Measurements from ENCODE around the gene INHBB.
A peak's percentile ranks its signal among the peaks of the same experiment; 100 is the strongest.
"Not testable (repeated sequence)": the region's sequence is repeated elsewhere in the genome, so short reads cannot be mapped to it uniquely, and the experiment has no call there.

Gene INHBB

DNA sequence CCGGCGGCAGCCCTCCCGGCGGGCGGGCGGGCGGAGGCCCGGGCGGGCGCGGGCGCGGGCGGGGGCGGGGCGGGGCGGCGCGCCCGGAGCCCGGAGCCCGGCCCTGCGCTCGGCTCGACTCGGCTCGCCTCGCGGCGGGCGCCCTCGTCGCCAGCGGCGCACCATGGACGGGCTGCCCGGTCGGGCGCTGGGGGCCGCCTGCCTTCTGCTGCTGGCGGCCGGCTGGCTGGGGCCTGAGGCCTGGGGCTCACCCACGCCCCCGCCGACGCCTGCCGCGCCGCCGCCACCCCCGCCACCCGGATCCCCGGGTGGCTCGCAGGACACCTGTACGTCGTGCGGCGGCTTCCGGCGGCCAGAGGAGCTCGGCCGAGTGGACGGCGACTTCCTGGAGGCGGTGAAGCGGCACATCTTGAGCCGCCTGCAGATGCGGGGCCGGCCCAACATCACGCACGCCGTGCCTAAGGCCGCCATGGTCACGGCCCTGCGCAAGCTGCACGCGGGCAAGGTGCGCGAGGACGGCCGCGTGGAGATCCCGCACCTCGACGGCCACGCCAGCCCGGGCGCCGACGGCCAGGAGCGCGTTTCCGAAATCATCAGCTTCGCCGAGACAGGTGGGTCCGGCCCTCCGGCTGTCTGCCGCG is at the start of gene INHBB:
Gene INHBB, plus strand, starts transcription at position 111 of the 641 bp plus-strand sequence. Its CDS starts 53 bp downstream, at position 164.
- Mint-ChIP-seq H3K4me3 (peak within 1 kb of the TSS; percentile 58), H3K27ac (no peak within 1 kb of the TSS), H3K9me3 (no peaks in the 10 kb centered on the region), H3K4me1 (ENCODE audit: low read depth) (peaks cover 31% of the 10 kb centered on the region), H3K27me3 (peaks cover 78% of the 10 kb centered on the region), H3K36me3 (ENCODE audit: low read depth) (no peaks in the 10 kb centered on the region)
- intact Hi-C loops (cut with micrococcal nuclease): loop anchor here (10.0 kb wide), 1 partner anchor 179 kb away; no protein-coding TSS in a partner anchor

DNA sequence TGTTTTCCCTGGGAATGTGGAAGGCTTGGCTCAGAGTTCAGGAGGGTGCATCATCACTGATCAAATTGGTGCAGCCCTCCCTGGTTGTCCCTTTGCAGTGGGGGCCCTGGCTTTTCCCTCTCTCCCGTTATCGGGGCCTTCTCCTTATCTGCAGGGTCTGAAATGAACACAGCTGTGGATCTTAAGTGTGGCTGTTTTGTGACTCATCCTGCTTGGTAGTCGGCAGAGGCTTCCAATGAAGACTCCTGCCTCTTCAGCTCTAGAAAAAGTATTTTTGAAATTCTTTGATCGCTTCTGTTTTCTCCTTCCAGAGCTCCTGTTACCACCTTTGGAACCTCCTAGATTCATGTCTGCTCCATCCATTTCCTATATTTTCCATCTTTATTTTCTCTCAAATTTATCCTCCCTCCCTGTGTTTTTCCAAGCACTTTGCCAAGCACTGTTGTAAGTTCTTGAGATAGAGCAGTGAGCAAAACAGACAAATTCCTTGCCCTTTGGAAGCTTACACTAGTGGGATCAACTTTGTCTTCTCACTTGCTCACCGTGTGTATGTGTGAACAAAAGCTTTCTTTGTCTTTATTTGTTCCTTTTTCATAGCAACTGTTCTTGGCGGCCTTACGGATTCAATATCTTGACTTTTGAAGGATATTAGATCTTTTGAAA is 47.6 kb upstream of the INHBB start:
- intact Hi-C loops (cut with micrococcal nuclease): no loop called here
- H3K4me3 Mint-ChIP-seq: no peak overlapping the region
- H3K27me3 Mint-ChIP-seq: no peaks in the 10 kb centered on the region
- peaks cover 98% of the 10 kb centered on the region for H3K36me3 Mint-ChIP-seq (ENCODE audit: low read depth)
- no peak overlapping the region for H3K27ac Mint-ChIP-seq
- no peaks in the 10 kb centered on the region for H3K9me3 Mint-ChIP-seq
- H3K4me1 Mint-ChIP-seq (ENCODE audit: low read depth): no peaks in the 10 kb centered on the region

DNA sequence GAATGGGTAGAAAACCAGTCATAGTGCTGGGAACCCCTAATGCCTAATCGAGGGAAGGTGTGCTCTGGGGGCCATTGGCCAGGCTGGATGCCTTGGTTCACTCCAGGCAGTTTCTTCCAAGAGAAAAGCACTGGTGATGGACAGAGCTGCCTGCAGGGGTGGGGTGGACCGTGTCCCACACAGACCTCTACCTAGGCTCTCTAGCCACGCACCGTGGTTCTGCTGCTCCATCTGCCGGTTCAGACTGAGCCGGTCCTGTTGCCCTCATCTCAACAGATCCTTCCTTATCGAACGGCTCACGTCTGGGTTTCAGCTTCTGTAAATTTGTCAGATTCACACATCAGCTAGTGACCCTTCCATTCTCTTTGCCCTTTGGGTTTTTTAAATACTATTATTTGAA is 46.9 kb upstream of the INHBB start:
- Mint-ChIP-seq H3K27me3 (no peaks in the 10 kb centered on the region), H3K4me1 (ENCODE audit: low read depth) (no peaks in the 10 kb centered on the region), H3K4me3 (no peak overlapping the region), H3K36me3 (ENCODE audit: low read depth) (peaks cover 98% of the 10 kb centered on the region), H3K27ac (no peak overlapping the region), H3K9me3 (no peaks in the 10 kb centered on the region)
- intact Hi-C loops (cut with micrococcal nuclease): no loop called here

DNA sequence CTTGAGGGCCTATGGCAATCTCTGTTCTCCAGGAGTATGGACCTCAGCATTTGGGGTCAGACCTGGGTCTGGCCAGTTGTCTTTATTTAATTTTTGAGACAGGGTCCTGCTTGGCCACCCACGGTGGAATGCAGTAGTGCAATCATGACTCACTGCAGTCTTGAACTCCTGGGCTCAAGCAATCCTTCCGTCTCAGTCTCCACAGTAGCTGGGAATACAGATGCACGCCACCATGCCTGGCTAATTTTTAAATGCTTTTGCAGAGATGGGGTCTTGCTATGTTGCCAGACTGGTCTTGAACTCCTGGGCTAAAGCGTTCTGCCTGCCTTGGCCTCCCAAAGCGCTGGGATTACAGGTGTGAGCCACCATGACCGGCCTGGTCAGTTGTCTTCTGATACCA is 46.4 kb upstream of the INHBB start:
- no peak overlapping the region for H3K27ac Mint-ChIP-seq
- no peaks in the 10 kb centered on the region for H3K27me3 Mint-ChIP-seq
- H3K36me3 Mint-ChIP-seq (ENCODE audit: low read depth): peaks cover 93% of the 10 kb centered on the region
- no peaks in the 10 kb centered on the region for H3K4me1 Mint-ChIP-seq (ENCODE audit: low read depth)
- no peaks in the 10 kb centered on the region for H3K9me3 Mint-ChIP-seq
- intact Hi-C loops (cut with micrococcal nuclease): no loop called here
- H3K4me3 Mint-ChIP-seq: no peak overlapping the region

DNA sequence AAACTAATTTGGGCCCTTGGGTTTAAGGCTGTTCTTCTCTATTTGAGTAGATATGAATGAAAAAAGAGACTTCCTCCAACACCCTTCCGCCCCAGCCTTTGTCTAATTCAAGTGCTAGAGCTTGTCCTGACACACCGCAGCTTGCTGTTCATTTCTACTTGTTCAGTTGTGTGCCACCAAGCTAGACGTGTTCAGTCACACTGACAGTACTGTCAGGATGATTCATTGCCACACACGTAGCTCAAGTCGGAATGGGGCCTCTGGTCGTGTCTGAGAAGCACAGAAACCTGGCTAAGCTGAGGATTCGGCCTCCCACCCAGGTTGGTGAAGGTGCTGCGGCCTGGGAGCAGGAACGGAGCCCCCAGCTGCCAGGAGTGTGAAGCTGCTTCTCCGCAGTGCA is 45.6 kb upstream of the INHBB start:
- no peak overlapping the region for H3K4me3 Mint-ChIP-seq
- peaks cover 85% of the 10 kb centered on the region for H3K36me3 Mint-ChIP-seq (ENCODE audit: low read depth)
- H3K9me3 Mint-ChIP-seq: no peaks in the 10 kb centered on the region
- H3K27ac Mint-ChIP-seq: no peak overlapping the region
- intact Hi-C loops (cut with micrococcal nuclease): no loop called here
- peaks cover 2% of the 10 kb centered on the region for H3K4me1 Mint-ChIP-seq (ENCODE audit: low read depth)
- no peaks in the 10 kb centered on the region for H3K27me3 Mint-ChIP-seq

DNA sequence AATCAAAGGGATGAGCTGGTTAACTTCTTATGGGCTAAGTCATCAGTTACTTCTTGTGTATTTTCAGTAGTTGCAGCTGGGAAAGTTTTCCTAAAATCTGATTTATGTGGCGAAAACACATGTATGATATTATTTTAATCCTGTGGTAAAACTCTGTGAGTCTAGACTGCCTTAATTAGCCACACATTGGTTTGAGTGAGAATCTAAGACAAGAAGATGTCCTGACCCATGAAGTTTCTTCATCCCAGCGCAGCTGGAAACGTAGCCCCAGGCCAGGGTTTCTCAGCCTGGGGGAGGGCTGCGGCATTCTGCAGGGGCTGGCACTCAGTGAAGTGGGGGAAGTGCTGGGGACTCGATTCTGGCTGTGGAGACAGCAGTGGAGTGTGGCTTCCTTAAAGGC is 44.7 kb upstream of the INHBB start:
- H3K9me3 Mint-ChIP-seq: no peaks in the 10 kb centered on the region
- H3K27ac Mint-ChIP-seq: no peak overlapping the region
- no peaks in the 10 kb centered on the region for H3K27me3 Mint-ChIP-seq
- no peak overlapping the region for H3K4me3 Mint-ChIP-seq
- H3K4me1 Mint-ChIP-seq (ENCODE audit: low read depth): peaks cover 11% of the 10 kb centered on the region
- intact Hi-C loops (cut with micrococcal nuclease): no loop called here
- H3K36me3 Mint-ChIP-seq (ENCODE audit: low read depth): peaks cover 77% of the 10 kb centered on the region

DNA sequence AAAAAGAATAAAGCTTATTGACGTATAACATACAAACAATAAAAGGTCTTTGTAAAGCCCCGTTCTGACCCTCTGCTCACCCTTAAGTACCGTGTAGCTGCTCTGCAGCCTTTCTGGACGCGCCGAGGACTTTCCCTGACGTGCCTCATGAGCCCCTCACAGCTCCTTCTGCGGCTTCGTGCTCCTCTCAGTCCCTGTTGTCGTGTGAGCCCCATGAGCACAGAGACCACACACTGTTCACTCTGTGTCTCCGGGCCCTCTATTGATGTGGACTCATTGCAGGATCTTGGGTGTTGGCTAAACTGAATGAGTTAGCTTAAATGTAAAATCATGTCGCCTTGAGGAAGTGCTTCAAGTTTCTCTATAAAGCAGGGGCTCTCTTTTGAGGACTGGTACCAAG is 43.6 kb upstream of the INHBB start:
- H3K4me1 Mint-ChIP-seq (ENCODE audit: low read depth): peaks cover 11% of the 10 kb centered on the region
- no peaks in the 10 kb centered on the region for H3K27me3 Mint-ChIP-seq
- no peak overlapping the region for H3K27ac Mint-ChIP-seq
- no peaks in the 10 kb centered on the region for H3K9me3 Mint-ChIP-seq
- H3K36me3 Mint-ChIP-seq (ENCODE audit: low read depth): peaks cover 67% of the 10 kb centered on the region
- intact Hi-C loops (cut with micrococcal nuclease): no loop called here
- no peak overlapping the region for H3K4me3 Mint-ChIP-seq

DNA sequence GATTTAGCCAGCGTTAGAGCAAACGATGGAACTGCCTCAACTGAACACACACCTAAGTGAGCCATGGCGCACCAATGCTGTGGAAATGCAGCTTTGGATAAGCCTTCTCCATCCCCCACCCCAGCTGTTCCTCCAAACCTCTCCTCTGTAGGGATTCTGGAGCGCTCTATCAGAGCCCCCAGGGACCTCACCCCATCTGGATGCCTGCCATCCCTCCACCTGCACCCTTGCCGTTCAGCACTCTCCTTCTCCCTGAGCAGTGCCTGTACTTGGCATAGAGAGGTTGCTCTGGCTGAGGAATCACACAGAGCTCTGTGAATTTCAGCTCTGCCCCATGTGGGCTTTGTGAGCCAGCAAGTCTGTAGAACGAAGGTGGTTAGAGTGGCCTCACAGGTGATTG is 42.8 kb upstream of the INHBB start:
- Mint-ChIP-seq H3K4me1 (ENCODE audit: low read depth) (peaks cover 11% of the 10 kb centered on the region), H3K27ac (peak overlapping the region; percentile 5)

DNA sequence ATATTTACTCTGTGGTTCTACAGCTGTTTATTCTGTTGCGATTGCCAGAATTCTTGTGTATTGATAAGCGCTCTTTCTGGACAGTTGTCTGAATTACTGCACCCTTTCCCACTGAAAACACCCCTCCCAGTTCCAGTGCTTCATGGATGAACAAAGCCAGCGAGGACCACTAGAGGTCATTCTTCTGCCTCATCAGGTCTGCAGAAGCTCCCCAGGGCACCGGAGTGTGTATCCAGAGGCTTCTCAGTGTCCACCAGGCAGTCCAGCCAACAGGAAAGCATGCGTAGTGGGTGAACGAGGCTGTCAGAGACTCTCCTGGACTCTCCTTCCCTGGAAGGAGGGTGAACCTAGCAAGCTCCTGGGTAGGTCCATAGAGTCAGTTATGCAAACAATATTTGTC is 40.6 kb upstream of the INHBB start:
- Mint-ChIP-seq H3K36me3 (ENCODE audit: low read depth) (peaks cover 37% of the 10 kb centered on the region), H3K27me3 (no peaks in the 10 kb centered on the region), H3K4me3 (no peak overlapping the region), H3K9me3 (no peaks in the 10 kb centered on the region), H3K4me1 (ENCODE audit: low read depth) (peaks cover 11% of the 10 kb centered on the region), H3K27ac (no peak overlapping the region)
- intact Hi-C loops (cut with micrococcal nuclease): no loop called here

More for the DNA sequence above, 42.8 kb upstream of the INHBB start:
- H3K4me3 Mint-ChIP-seq: no peak overlapping the region
- no peaks in the 10 kb centered on the region for H3K9me3 Mint-ChIP-seq
- intact Hi-C loops (cut with micrococcal nuclease): no loop called here
- no peaks in the 10 kb centered on the region for H3K27me3 Mint-ChIP-seq
- H3K36me3 Mint-ChIP-seq (ENCODE audit: low read depth): peaks cover 59% of the 10 kb centered on the region

DNA sequence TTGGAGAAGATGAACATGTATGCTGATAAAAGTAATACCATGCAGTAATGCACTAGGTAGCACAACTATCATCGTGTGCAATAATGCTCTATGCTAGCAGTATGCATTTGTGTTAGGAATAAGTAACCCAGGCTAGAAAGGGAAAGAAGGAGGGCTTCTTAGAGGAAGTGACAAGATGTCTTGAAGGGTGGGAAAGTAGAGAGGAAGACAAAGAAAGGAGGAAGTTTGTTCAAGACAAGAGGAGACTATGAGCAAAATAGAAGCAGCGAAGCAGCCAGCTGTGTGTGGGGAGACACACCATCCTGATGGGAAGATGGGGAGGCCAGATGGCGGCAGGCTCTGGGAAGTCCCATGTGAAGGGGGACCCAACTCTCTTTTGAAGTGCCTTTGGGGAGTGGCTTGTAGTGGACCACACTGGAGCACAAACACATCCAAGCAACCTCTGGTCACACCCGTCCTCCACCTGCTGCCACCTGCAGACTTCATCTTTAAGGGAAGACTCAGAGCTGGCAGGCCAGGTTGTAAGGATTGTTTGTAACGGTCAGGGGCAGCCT is 39.9 kb upstream of the INHBB start:
- Mint-ChIP-seq H3K36me3 (ENCODE audit: low read depth) (peaks cover 30% of the 10 kb centered on the region), H3K27ac (no peak overlapping the region), H3K4me3 (no peak overlapping the region), H3K27me3 (no peaks in the 10 kb centered on the region), H3K9me3 (no peaks in the 10 kb centered on the region), H3K4me1 (ENCODE audit: low read depth) (peaks cover 11% of the 10 kb centered on the region)
- intact Hi-C loops (cut with micrococcal nuclease): no loop called here

DNA sequence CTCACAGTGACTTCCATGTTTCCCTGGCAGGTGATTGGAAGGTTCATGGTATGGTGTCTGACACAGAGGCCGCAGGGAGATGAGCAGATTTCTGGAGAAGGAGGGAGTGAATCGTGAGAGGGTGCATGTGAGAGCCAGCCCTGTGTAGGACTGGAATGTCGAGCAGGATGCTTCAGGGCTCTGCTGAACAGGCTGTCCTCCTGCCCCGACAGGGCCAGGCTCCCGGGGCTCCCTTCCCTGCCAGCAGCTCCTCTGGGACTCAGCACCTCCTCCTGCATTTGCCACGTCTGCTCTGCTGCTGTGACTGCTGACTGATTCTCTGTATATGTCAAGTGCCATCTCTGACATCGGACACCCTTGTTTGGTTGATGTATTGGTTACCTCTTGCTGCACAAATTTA is 38.5 kb upstream of the INHBB start:
- intact Hi-C loops (cut with micrococcal nuclease): no loop called here
- Mint-ChIP-seq H3K36me3 (ENCODE audit: low read depth) (peaks cover 16% of the 10 kb centered on the region), H3K4me1 (ENCODE audit: low read depth) (peaks cover 12% of the 10 kb centered on the region), H3K27ac (no peak overlapping the region), H3K27me3 (peaks cover 6% of the 10 kb centered on the region), H3K9me3 (no peaks in the 10 kb centered on the region), H3K4me3 (no peak overlapping the region)

DNA sequence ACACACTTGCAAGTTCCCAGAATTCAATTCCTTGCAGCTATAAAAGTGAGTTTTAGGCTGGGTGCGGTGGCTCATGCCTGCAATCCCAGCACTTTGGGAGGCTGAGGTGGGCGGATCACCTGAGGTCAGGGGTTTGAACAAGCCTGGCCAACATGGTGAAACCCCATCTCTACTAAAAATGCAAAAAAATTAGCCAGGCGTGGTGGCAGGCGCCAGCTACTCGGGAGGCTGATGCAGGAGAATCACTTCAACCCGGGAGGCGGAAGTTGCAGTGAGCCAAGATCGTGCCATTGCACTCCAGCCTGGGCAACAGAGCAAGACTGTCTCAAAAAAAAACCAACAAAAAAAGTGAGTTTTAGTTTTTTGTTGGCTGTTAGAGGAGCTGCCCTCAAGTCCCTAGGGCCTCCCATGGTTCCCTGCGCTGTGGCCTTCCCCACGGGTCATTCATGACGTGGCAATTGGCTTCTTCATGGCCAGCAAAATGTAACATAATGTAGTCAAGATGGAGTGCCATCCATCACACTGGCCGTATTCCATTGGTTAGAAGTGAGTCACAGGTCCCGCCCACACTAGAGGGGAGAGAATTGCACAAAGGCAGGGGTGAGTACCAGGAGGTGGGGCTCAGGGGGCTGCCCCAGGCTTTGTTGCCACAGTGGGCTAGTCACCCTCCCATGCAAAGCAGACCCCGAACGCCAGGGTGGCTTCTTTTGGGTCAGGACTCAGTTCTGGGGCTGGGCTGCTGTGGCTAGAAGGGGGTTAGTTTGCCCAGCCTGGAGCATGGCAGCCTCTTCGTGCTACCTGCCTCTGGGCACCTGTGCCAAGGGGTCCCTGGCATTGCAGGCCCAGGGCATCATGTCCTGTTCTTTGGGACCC is 37.7 kb upstream of the INHBB start:
- intact Hi-C loops (cut with micrococcal nuclease): no loop called here
- no peaks in the 10 kb centered on the region for H3K9me3 Mint-ChIP-seq
- peaks cover 20% of the 10 kb centered on the region for H3K4me1 Mint-ChIP-seq (ENCODE audit: low read depth)
- peaks cover 11% of the 10 kb centered on the region for H3K27me3 Mint-ChIP-seq
- H3K27ac Mint-ChIP-seq: no peak overlapping the region
- H3K36me3 Mint-ChIP-seq (ENCODE audit: low read depth): peaks cover 8% of the 10 kb centered on the region
- H3K4me3 Mint-ChIP-seq: no peak overlapping the region

DNA sequence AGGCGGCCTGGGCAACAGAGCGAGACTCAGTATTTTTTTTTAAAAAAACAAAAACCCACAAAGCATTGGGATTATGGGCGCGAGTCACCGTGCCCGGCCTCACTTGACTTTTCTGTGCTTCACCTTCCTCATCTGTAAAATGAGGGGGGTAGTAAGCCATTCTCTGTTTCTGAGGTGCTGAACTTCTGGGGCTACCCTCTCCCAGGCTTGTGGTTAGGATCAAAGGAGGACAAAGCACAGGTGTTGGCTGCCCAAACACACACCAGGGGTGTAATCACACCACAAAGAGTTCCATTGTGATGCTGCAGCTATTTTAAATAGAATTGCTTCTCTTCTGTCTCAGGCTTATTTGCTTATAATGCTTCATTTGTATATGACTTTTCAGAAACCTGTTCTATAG is 35.8 kb upstream of the INHBB start:
- H3K27me3 Mint-ChIP-seq: peaks cover 30% of the 10 kb centered on the region
- intact Hi-C loops (cut with micrococcal nuclease): loop anchor here (5.0 kb wide), 2 partner anchors 88 to 133 kb away; partner anchors contain the start of gene TMEM185B
- peaks cover 23% of the 10 kb centered on the region for H3K4me1 Mint-ChIP-seq (ENCODE audit: low read depth)
- H3K9me3 Mint-ChIP-seq: no peaks in the 10 kb centered on the region
- H3K4me3 Mint-ChIP-seq: no peak overlapping the region
- no peaks in the 10 kb centered on the region for H3K36me3 Mint-ChIP-seq (ENCODE audit: low read depth)
- no peak overlapping the region for H3K27ac Mint-ChIP-seq

DNA sequence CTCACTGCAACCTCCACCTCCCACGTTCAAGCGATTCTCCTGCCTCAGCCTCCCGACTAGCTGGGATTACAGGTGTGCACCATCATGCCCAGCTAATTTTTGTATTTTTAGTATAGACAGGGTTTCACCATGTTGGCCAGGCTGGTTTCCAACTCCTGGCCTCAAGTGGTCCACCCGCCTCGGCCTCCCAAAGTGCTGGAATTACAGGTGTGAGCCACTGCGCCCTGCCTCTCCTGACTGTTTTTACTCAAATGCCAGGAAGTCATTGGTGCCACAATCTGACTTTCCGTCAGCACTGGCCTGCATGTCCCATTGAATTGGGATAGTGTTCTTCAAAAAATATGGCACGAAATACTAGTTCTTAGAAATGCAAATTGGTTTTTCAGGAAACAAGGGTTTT is 35.1 kb upstream of the INHBB start:
- H3K4me3 Mint-ChIP-seq; H3K36me3 Mint-ChIP-seq (ENCODE audit: low read depth); H3K9me3 Mint-ChIP-seq; H3K27ac Mint-ChIP-seq: not testable (repeated sequence)
- intact Hi-C loops (cut with micrococcal nuclease): loop anchor here (5.0 kb wide), 2 partner anchors 89 to 134 kb away; partner anchors contain the start of gene TMEM185B
- Mint-ChIP-seq H3K27me3 (peaks cover 37% of the 10 kb centered on the region), H3K4me1 (ENCODE audit: low read depth) (peaks cover 16% of the 10 kb centered on the region)
